ENCODE data around the gene SHH. TPM values are rescaled to one million over a fixed set of nuclear protein-coding genes. Genes with fewer than 3 reads are reported as not detected.

The SHH gene
- total and polyA plus RNA-seq, 2 donors (not counting 3 experiments of a cell fraction or from before 2014, with no cell fraction given), result not detected

DNA sequence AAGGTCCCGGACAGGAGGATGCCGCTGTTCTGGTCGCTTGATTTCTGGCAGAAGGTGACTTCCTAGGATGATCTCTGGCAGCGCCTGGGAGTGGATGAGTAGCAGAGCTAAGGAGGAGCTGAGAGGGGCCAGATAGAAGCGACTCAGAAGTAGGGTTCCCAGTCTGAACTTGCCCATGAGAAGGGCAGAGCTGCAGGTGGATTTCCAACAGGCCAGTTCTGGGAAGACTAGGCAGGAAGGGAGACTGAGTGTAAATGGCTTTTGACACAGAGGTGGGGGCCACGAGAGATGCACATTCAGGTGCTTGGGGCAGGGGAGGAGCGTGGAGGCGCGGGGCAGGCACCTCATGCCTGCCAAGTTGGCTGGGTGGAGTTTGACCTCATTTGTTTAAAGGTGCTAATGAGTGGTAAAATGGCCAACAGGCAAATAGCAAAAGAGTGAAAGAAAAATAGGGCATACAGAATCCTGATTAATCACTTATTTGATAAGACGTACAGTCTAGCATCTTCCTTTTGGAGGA lies 58.8 kb downstream of the SHH start:
- no TSS peak for BruUV-seq (replicated peaks)
- TF ChIP-seq POLR2AphosphoS5 (IDR thresholded peaks at IDR 0.05; ENCODE audit: insufficient read depth, low read depth, low read length), result no peak
- TF ChIP-seq MAX (IDR thresholded peaks at IDR 0.05; ENCODE audit: insufficient read depth, insufficient read length), result no peak
- no peak for TF ChIP-seq CTCF (IDR thresholded peaks at IDR 0.05; ENCODE audit: extremely low read depth in 1 of 2, insufficient read depth in 1 of 2, low read depth in 1 of 2, low read length in 2 of 2)
- no peak for TF ChIP-seq POLR2A (IDR thresholded peaks at IDR 0.05; ENCODE audit: low read depth, low read length)
- no peak for TF ChIP-seq EZH2 (IDR thresholded peaks at IDR 0.05; ENCODE audit: borderline replicate concordance, low read depth, low read length, severe bottlenecking)
- no peak for TF ChIP-seq FOS (IDR thresholded peaks at IDR 0.05; ENCODE audit: borderline replicate concordance, insufficient read depth, low read length)
- no peak for TF ChIP-seq GATA2 (IDR thresholded peaks at IDR 0.05; ENCODE audit: insufficient read depth, insufficient read length, low read depth, low read length)
- TF ChIP-seq JUN (IDR thresholded peaks at IDR 0.05; ENCODE audit: borderline replicate concordance, insufficient read depth, insufficient read length, low read depth), result no peak
- Histone ChIP-seq H3K4me1 (ENCODE audit: control insufficient read depth, extremely low read depth, insufficient read depth, low read length) (peaks cover 6% of the 10 kb centered on the region), H3K27me3 (ENCODE audit: control insufficient read depth in 2 of 2, insufficient read depth in 2 of 2, low read length in 2 of 2) (no peaks in the 10 kb centered on the region), H3K9ac (replicated peaks; ENCODE audit: extremely low read depth, insufficient read depth, low read length) (no peak overlapping the region), H3K9me3 (replicated peaks; ENCODE audit: control insufficient read depth, insufficient read depth, low read length) (no peaks in the 10 kb centered on the region), H3K79me2 (ENCODE audit: control insufficient read depth, insufficient read depth, low read length) (peaks cover 74% of the 10 kb centered on the region), H3K9me1 (replicated peaks; ENCODE audit: control insufficient read depth, extremely low read depth, insufficient read depth, low read length) (no peaks in the 10 kb centered on the region), H3K27ac (ENCODE audit: insufficient read depth, low read depth, low read length) (no peak overlapping the region), H4K20me1 (replicated peaks; ENCODE audit: control insufficient read depth, extremely low read depth, insufficient read depth, low read length) (peaks cover 9% of the 10 kb centered on the region), H3K36me3 (ENCODE audit: control insufficient read depth in 2 of 2, extremely low read depth in 1 of 2, insufficient read depth in 2 of 2, low read length in 2 of 2) (peaks cover 0 to 2% of the 10 kb centered on the region in 2 experiments), H2AFZ (ENCODE audit: low read depth, low read length) (no peak overlapping the region), H3K4me3 (replicated peaks in 1 of 3; ENCODE audit: insufficient read depth in 1 of 3, low read depth in 1 of 3, low read length in 3 of 3) (no peak overlapping the region), H3K4me2 (ENCODE audit: insufficient read depth, low read length) (no peak overlapping the region)
- CTCF ChIA-PET, result interaction anchor here (2.4 kb wide), 1 partner anchor 155 kb away, joined by 11 read pairs; no protein-coding TSS in a partner anchor
- POLR2A ChIA-PET, result no interaction called here
- DNase-seq (ENCODE audit: low read depth, low spot score) (no peak), FAIRE-seq (no peak)
- intact Hi-C loops (cut with micrococcal nuclease) (no loop called here), dilution Hi-C loops (cut with MboI; ENCODE audit: extremely low pct_ligation_motif_present, low sequenced_read_pairs) (no loop called here)
